GM15510 (cell line): ENCODE results near the gene EEF1E1.
A peak's percentile ranks its signal among the peaks of the same experiment; 100 is the strongest.

Source experiments
- POLR2A ChIP-seq: IDR thresholded peaks from 3 replicates; pipeline ENCODE4 v1.6.1; 2011; ENCODE audit warnings: borderline replicate concordance; ENCODE audit not compliant: insufficient read length; ENCODE audit errors: extremely low read depth

The EEF1E1 gene

GRCh38 chr6:8102122-8102958 is at the start of gene EEF1E1:
Gene EEF1E1 (minus strand): TSS chr6:8102548. CDS start chr6:8102521, 27 bp downstream.
- TF ChIP-seq POLR2A, result peak; percentile 72

- no peak for TF ChIP-seq POLR2A
Observed at GRCh38 chr6:8149350-8149749, 47.0 kb upstream of the EEF1E1 start.

- no peak for TF ChIP-seq POLR2A
Observed at GRCh38 chr6:8143945-8144344, 41.6 kb upstream of the EEF1E1 start.

- TF ChIP-seq POLR2A, result no peak
Observed at GRCh38 chr6:8139451-8139850, 37.1 kb upstream of the EEF1E1 start.

- TF ChIP-seq POLR2A, result no peak
Observed at GRCh38 chr6:8137529-8137939, 35.2 kb upstream of the EEF1E1 start.

- TF ChIP-seq POLR2A, result no peak
Observed at GRCh38 chr6:8135276-8135675, 32.9 kb upstream of the EEF1E1 start.

GRCh38 chr6:8132130-8132529 is 29.8 kb upstream of the EEF1E1 start:
- TF ChIP-seq POLR2A, result no peak

GRCh38 chr6:8131265-8131897 is 29.0 kb upstream of the EEF1E1 start:
- no peak for TF ChIP-seq POLR2A

GRCh38 chr6:8130399-8130798 is 28.1 kb upstream of the EEF1E1 start:
- no peak for TF ChIP-seq POLR2A

GRCh38 chr6:8123236-8123635 is 20.9 kb upstream of the EEF1E1 start:
- no peak for TF ChIP-seq POLR2A

- TF ChIP-seq POLR2A, result no peak
Observed at GRCh38 chr6:8114956-8115355, 12.6 kb upstream of the EEF1E1 start.

GRCh38 chr6:8113131-8113654 is 10.8 kb upstream of the EEF1E1 start:
- no peak for TF ChIP-seq POLR2A

GRCh38 chr6:8110725-8111124 is 8.4 kb upstream of the EEF1E1 start:
- no peak for TF ChIP-seq POLR2A

- no peak for TF ChIP-seq POLR2A
Observed at GRCh38 chr6:8110117-8110721, 7.9 kb upstream of the EEF1E1 start.
